ENCODE results near the gene A4GNT.

A4GNT gene

GRCh38 chr3:138078096-138078495, 54.1 kb downstream of the A4GNT start:
- DNase-seq: no peak

Data from activated CD4-positive, alpha-beta T cell treated with anti-CD3 and anti-CD28 coated beads for 1 hour (primary cell).